HEK293T (cell line): ENCODE measurements around the gene CHST11.

Experiments used
- ARNT ChIP-seq: fragments of 450-650 bp; IDR thresholded peaks from 2 replicates; pipeline ENCODE4 v1.6.1; 2017; ENCODE audit warnings: mild to moderate bottlenecking
- BHLHE40 ChIP-seq: fragments of 450-650 bp; IDR thresholded peaks from 2 replicates; pipeline ENCODE4 v1.6.1; 2016; ENCODE audit warnings: mild to moderate bottlenecking, moderate library complexity, borderline replicate concordance
- CTBP1 ChIP-seq: fragments of 450-650 bp; IDR thresholded peaks from 2 replicates; pipeline ENCODE4 v1.6.1; 2016; ENCODE audit warnings: borderline replicate concordance
- ELF4 ChIP-seq: fragments of 450-650 bp; IDR thresholded peaks from 2 replicates; pipeline ENCODE4 v1.6.1; 2017; ENCODE audit warnings: antibody characterized with exemption
- FOXA1 ChIP-seq: fragments of 450-650 bp; IDR thresholded peaks from 2 replicates; pipeline ENCODE4 v1.6.1; 2016; ENCODE audit warnings: mild to moderate bottlenecking
- FOXK2 ChIP-seq: fragments of 450-650 bp; IDR thresholded peaks from 2 replicates; pipeline ENCODE4 v1.6.1; 2016; ENCODE audit warnings: mild to moderate bottlenecking
- FOXM1 ChIP-seq: fragments of 450-650 bp; IDR thresholded peaks from 2 replicates; pipeline ENCODE4 v1.6.1; 2017; ENCODE audit warnings: mild to moderate bottlenecking, borderline replicate concordance
- HDGF ChIP-seq: fragments of 450-650 bp; IDR thresholded peaks from 2 replicates; pipeline ENCODE4 v1.6.1; 2017; ENCODE audit warnings: antibody characterized with exemption, borderline replicate concordance
- NFRKB ChIP-seq: fragments of 450-650 bp; IDR thresholded peaks from 2 replicates; pipeline ENCODE4 v1.6.1; 2016; ENCODE audit warnings: mild to moderate bottlenecking, moderate library complexity
- PKNOX1 ChIP-seq: fragments of 450-650 bp; IDR thresholded peaks from 2 replicates; pipeline ENCODE4 v1.6.1; 2016
- SP1 ChIP-seq: fragments of 450-650 bp; IDR thresholded peaks from 2 replicates; pipeline ENCODE4 v1.6.1; 2017
- SUZ12 ChIP-seq: fragments of 450-650 bp; IDR thresholded peaks from 2 replicates; pipeline ENCODE4 v1.6.1; 2016; ENCODE audit warnings: mild to moderate bottlenecking
- TARDBP ChIP-seq: fragments of 450-650 bp; IDR thresholded peaks from 2 replicates; pipeline ENCODE4 v1.6.1; 2016
- ZNF384 ChIP-seq: fragments of 450-650 bp; IDR thresholded peaks from 2 replicates; pipeline ENCODE4 v1.6.1; 2016

GRCh38 chr12:104577581-104577981, 120.8 kb downstream of the CHST11 start:
- no peak for TF ChIP-seq FOXM1
- TF ChIP-seq NFRKB: no peak
- TF ChIP-seq TARDBP: no peak
- TF ChIP-seq SP1: no peak
- TF ChIP-seq ZNF384: no peak
- TF ChIP-seq BHLHE40: no peak
- TF ChIP-seq PKNOX1: no peak
- TF ChIP-seq FOXA1: no peak
- TF ChIP-seq ARNT: no peak
- TF ChIP-seq HDGF: no peak
- TF ChIP-seq CTBP1: no peak
- no peak for TF ChIP-seq SUZ12
- no peak for TF ChIP-seq ELF4
- TF ChIP-seq FOXK2: no peak
